Astrocyte of the spinal cord (primary cell): ENCODE measurements around the gene SCRT2.

Experiments
- DNase-seq: peaks from one replicate; pipeline ENCODE4 v3.0.0; 2011; ENCODE audit warnings: low read depth, low spot score
- H3K4me3 ChIP-seq: 2 replicates; pipeline ENCODE4 v1.5.1; 2011; ENCODE audit warnings: low read depth, mild to moderate bottlenecking, low read length, moderate library complexity
- in situ Hi-C: cut with HindIII; loops from 2 replicates; pipeline ENCODE4 v1.10.0; 2017; ENCODE audit warnings: low sequenced_read_pairs
- TF ChIP-seq, protein P1 (sequence below): IDR thresholded peaks from 2 replicates; pipeline ENCODE4 v1.5.1; 2012; ENCODE audit warnings: low read depth, mild to moderate bottlenecking, low read length, inconsistent platforms

SCRT2 gene

DNA sequence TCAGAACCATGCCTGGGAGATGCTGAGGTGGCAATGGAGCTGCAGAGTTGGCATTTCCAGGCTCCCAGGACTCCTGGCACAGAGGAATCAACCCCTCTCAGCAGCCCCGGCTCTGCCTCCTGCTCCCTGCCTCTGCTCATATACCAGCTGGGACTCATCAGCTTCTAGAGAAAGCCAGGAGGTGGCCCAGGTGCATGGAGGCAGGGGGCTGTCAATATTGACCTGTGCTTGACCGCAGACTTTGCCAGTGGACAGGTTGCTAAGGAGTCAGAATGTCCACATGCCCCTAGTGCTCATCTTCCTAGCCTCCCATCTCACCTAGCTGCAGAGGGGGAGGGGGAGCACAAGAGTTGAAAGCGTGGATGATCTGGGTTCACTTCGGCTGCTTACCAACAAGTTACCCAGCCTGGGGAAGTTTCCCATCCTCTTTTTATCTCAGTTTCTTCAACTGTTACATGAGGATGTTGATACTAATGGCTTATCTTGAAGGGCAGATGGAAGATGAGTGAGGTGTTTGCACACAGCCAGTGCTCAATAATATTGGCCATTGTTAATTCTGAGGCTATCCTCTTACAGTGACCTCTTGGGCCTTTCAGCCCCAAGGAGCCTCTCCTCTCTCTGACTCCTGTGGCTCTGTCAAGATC is 9.2 kb upstream of the SCRT2 start:
- no peak for DNase-seq
- in situ Hi-C loops, result no loop called here
- TF ChIP-seq, protein P1, sequence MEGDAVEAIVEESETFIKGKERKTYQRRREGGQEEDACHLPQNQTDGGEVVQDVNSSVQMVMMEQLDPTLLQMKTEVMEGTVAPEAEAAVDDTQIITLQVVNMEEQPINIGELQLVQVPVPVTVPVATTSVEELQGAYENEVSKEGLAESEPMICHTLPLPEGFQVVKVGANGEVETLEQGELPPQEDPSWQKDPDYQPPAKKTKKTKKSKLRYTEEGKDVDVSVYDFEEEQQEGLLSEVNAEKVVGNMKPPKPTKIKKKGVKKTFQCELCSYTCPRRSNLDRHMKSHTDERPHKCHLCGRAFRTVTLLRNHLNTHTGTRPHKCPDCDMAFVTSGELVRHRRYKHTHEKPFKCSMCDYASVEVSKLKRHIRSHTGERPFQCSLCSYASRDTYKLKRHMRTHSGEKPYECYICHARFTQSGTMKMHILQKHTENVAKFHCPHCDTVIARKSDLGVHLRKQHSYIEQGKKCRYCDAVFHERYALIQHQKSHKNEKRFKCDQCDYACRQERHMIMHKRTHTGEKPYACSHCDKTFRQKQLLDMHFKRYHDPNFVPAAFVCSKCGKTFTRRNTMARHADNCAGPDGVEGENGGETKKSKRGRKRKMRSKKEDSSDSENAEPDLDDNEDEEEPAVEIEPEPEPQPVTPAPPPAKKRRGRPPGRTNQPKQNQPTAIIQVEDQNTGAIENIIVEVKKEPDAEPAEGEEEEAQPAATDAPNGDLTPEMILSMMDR, result no peak
- H3K4me3 ChIP-seq, result no peak overlapping the region

DNA sequence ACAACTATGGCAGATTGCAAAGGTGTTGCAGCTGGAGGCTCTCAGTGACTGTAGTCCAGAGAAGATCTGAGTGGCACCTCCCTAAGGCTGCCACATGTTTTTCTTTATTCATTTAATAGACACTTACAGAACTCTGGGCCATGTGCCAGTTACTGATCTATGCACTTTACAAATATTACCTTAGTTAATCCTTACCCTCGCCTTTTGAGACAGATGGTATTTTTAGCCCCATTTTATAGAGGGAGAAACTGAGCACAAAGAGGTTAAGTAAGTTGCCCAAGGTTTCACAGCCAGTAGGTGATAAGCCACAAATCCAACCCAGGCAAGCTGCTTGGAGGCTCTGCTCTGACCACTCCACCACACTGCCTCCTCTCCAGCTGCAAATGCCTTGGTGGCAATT is 6.5 kb upstream of the SCRT2 start:
- TF ChIP-seq, protein P1, result no peak
- no peak for DNase-seq
- in situ Hi-C loops, result no loop called here
- no peak overlapping the region for H3K4me3 ChIP-seq

DNA sequence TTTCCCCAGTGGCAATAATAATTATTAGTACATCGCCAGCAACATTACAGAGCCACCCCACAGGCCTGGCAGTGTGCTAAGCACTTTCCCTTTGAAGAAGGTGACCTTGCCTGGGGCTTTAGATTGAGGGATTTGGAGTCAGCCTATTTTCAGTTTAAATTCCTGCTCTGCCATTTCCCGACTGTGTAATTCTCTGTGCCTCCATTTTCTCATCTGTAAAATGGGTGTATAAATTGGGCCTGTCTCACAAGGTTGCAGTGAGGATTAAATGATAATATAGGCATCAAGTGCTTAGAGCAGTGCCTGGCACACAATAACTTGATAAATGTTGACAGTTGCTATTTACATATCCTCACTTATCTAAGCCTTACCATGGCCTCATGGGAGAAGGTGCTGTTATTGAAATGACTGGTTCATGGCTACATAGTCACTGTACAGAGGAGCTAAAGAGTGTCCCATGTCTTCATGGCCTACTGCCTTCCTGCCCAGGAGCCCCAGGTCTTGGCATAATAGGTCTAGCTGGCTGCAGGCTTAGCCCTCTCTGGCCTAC is 5.1 kb upstream of the SCRT2 start:
- no peak overlapping the region for H3K4me3 ChIP-seq
- DNase-seq, result no peak
- in situ Hi-C loops, result no loop called here
- TF ChIP-seq, protein P1, result no peak

DNA sequence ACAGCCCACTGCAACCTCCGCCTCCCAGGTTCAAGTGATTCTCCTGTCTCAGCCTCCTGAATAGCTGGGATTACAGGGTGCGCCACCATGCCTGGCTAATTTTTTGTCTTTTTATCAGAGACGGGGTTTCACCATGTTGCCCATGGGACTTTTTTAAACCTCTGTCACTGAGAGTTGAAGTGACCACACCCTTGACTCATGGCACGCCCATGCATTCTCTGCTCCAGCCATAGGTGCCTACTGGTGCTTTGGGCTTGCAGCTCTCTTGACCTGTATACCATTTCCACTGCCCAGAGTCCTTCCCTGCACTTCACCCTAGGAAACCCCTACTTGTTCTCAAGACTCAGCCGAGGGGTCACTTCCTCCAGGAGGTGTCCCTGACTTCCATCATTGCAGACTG is 2.4 kb upstream of the SCRT2 start:
- TF ChIP-seq, protein P1, result no peak
- in situ Hi-C loops, result no loop called here
- no peak for DNase-seq
- H3K4me3 ChIP-seq, result no peak overlapping the region

DNA sequence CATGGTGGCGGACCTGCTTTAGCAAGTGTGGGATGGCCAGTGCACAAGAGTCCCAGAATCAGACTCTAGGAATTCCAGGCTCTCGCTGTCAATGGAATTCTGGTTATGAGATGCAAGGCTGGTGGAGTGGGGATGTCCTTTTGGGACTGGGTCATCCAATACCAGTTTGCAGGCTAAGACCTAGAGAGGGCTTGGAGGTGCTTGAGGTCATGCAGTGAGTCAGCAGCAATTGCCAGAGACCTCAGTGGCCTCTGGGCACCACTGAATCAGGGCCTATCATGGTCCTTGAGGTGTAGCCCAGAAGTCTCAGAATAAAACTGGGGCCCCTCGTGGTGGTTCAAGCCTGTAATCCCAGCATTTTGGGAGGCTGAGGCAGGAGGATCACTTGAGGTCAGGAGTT is 1.4 kb upstream of the SCRT2 start:
- in situ Hi-C loops, result no loop called here
- TF ChIP-seq, protein P1, result no peak

DNA sequence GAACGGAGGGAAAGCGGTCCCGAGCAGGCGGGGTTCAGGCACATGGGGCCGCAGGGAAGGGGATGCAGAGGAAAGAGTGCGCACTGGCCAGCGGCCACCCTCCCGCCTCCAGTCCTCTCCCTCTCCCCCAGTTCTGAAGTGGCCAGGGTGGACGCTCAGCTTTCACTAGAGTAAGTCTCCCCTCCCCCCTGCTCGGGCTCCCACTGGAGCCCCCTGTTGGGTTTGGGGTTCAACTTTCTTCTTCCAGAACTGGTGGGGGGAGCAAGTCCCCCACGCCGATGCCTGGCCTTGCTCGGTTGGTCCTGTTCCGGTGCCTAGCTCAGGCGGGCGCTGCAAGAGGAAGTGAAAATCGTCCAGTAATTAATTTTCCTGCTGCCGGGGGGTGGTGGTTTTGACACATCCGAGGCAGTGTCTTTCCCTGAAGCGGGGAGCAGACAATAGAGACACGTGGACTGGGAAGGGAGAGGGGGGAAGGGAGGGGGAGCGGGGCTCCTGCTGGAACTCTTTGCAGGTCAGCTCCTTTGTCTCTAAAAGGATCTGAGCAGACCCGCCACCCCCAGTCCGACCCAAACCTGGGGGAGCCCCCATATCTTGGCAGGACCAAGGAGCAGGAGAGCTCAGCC is 824 bp upstream of the SCRT2 start:
- TF ChIP-seq, protein P1, result no peak

More for the DNA sequence above, 1.4 kb upstream of the SCRT2 start:
- no peak overlapping the region for H3K4me3 ChIP-seq
- no peak for DNase-seq

More for the DNA sequence above, 824 bp upstream of the SCRT2 start:
- no peak for DNase-seq
- in situ Hi-C loops, result no loop called here
- H3K4me3 ChIP-seq, result no peak overlapping the region
